HG03135 (cell line): ENCODE results near the gene STYK1.

ENCODE experiments used
- ATAC-seq: cut with Tn5 transposase; IDR thresholded peaks from one replicate; pipeline ENCODE4 v1.9.1; 2021; ENCODE audit warnings: mild to moderate bottlenecking, moderate library complexity; ENCODE audit not compliant: unreplicated experiment

STYK1 gene

GRCh38 chr12:10571141-10571540 is 102.7 kb downstream of the STYK1 start:
- no peak for ATAC-seq
